Karpas-422 (cell line): ENCODE results near the gene TLN1. TPM values are rescaled to one million over a fixed set of nuclear protein-coding genes. Genes with fewer than 3 reads are reported as not detected.

Experiments used
- DNase-seq: peaks from one replicate; pipeline ENCODE4 v3.0.0-alpha.2; 2015
- H2AFZ ChIP-seq: fragments of 200-600 bp; sonication (generic); 2 replicates; pipeline ENCODE4 v1.6.1; 2014; ENCODE audit warnings: antibody characterized with exemption, low read length, mixed read lengths
- H3K27ac ChIP-seq: fragments of 200-600 bp; sonication (generic); 2 replicates; pipeline ENCODE4 v1.5.1; 2014; ENCODE audit warnings: mild to moderate bottlenecking, low read length, moderate library complexity
- H3K27me3 ChIP-seq: fragments of 200-600 bp; sonication (generic); 2 replicates; pipeline ENCODE4 v1.6.1; 2014; ENCODE audit warnings: low read length, mixed read lengths
- H3K36me3 ChIP-seq: fragments of 200-600 bp; sonication (generic); 2 replicates; pipeline ENCODE4 v1.6.1; 2014; ENCODE audit warnings: low read length, mixed read lengths; ENCODE audit not compliant: insufficient read depth
- H3K4me1 ChIP-seq: fragments of 200-600 bp; sonication (generic); 2 replicates; pipeline ENCODE4 v1.6.1; 2014; ENCODE audit warnings: mild to moderate bottlenecking, low read length, mixed read lengths
- H3K4me2 ChIP-seq: fragments of 200-600 bp; sonication (generic); 2 replicates; pipeline ENCODE4 v1.6.1; 2014; ENCODE audit warnings: low read length, low read depth, mild to moderate bottlenecking; ENCODE audit not compliant: poor library complexity, severe bottlenecking
- H3K4me3 ChIP-seq: fragments of 200-600 bp; sonication (generic); 2 replicates; pipeline ENCODE4 v1.5.1; 2014; ENCODE audit warnings: mild to moderate bottlenecking, antibody characterized with exemption, low read length, mixed read lengths
- H3K79me2 ChIP-seq: fragments of 200-600 bp; sonication (generic); 2 replicates; pipeline ENCODE4 v1.6.1; 2014; ENCODE audit warnings: mild to moderate bottlenecking, low read length, mixed read lengths
- H3K9ac ChIP-seq: fragments of 200-600 bp; sonication (generic); 2 replicates; pipeline ENCODE4 v1.6.0; 2014; ENCODE audit warnings: low read length
- H3K9me2 ChIP-seq: fragments of 200-600 bp; sonication (generic), shearing (Covaris generic); replicated peaks from 2 replicates; pipeline ENCODE4 v1.6.0; 2014; ENCODE audit warnings: mild to moderate bottlenecking, low read length, moderate library complexity; ENCODE audit not compliant: insufficient read depth
- H3K9me3 ChIP-seq: fragments of 300-700, 200-600 bp; sonication (generic); 2 replicates; pipeline ENCODE4 v1.6.1; 2014; ENCODE audit warnings: low read length, mixed read lengths
- H4K20me1 ChIP-seq: fragments of 200-600 bp; sonication (generic); 2 replicates; pipeline ENCODE4 v1.6.1; 2014; ENCODE audit warnings: mild to moderate bottlenecking, antibody characterized with exemption, low read length, low read depth; ENCODE audit not compliant: insufficient read depth
- total RNA-seq: library from RNA; depleted of rRNA; stranded (reverse); fragments of >200 nt; shearing (Covaris generic); gene quantifications from 2 replicates; pipeline ENCODE4 v1.2.3, GENCODE V29; 2014; ENCODE audit warnings: low replicate concordance

The TLN1 gene
- total RNA-seq, 1 experiment from 2014 or later = 54.2 TPM

GRCh38 chr9:35681341-35682002 lies 50.5 kb downstream of the TLN1 start:
- Histone ChIP-seq H4K20me1 (no peaks in the 10 kb centered on the region), H3K27ac (no peak overlapping the region), H3K4me2 (no peak overlapping the region), H3K4me3 (no peak overlapping the region), H3K27me3 (no peaks in the 10 kb centered on the region), H3K9ac (no peak overlapping the region), H3K9me3 (no peaks in the 10 kb centered on the region), H3K9me2 (no peaks in the 10 kb centered on the region), H3K79me2 (no peaks in the 10 kb centered on the region), H3K36me3 (no peaks in the 10 kb centered on the region), H2AFZ (no peak overlapping the region), H3K4me1 (peaks cover 11% of the 10 kb centered on the region)
- no peak for DNase-seq

- peak overlapping the region; percentile 22 for H3K4me2 ChIP-seq
- no peaks in the 10 kb centered on the region for H3K9me2 ChIP-seq
- no peaks in the 10 kb centered on the region for H4K20me1 ChIP-seq
- no peak overlapping the region for H3K9ac ChIP-seq
- H3K79me2 ChIP-seq = no peaks in the 10 kb centered on the region
- no peaks in the 10 kb centered on the region for H3K9me3 ChIP-seq
- no peak overlapping the region for H3K4me3 ChIP-seq
- no peaks in the 10 kb centered on the region for H3K36me3 ChIP-seq
- peaks cover 11% of the 10 kb centered on the region for H3K4me1 ChIP-seq
- H2AFZ ChIP-seq = no peak overlapping the region
- DNase-seq = peak; percentile 69
- no peak overlapping the region for H3K27ac ChIP-seq
- H3K27me3 ChIP-seq = no peaks in the 10 kb centered on the region
These were observed 51.5 kb downstream of the TLN1 start for GRCh38 chr9:35680331-35681105.

- Histone ChIP-seq H3K4me2 (no peak overlapping the region), H3K9me3 (no peaks in the 10 kb centered on the region), H2AFZ (no peak overlapping the region), H3K79me2 (no peaks in the 10 kb centered on the region), H4K20me1 (no peaks in the 10 kb centered on the region), H3K36me3 (no peaks in the 10 kb centered on the region), H3K4me1 (peaks cover 11% of the 10 kb centered on the region), H3K27me3 (no peaks in the 10 kb centered on the region), H3K9me2 (no peaks in the 10 kb centered on the region), H3K9ac (no peak overlapping the region), H3K27ac (no peak overlapping the region), H3K4me3 (no peak overlapping the region)
- DNase-seq = no peak
These were observed 52.1 kb downstream of the TLN1 start for GRCh38 chr9:35679766-35680330.

- peaks cover 14% of the 10 kb centered on the region for H3K4me1 ChIP-seq
- no peak overlapping the region for H2AFZ ChIP-seq
- H3K4me3 ChIP-seq = no peak overlapping the region
- no peaks in the 10 kb centered on the region for H3K9me3 ChIP-seq
- H3K9ac ChIP-seq = no peak overlapping the region
- H4K20me1 ChIP-seq = no peaks in the 10 kb centered on the region
- no peak overlapping the region for H3K27ac ChIP-seq
- no peaks in the 10 kb centered on the region for H3K36me3 ChIP-seq
- no peak overlapping the region for H3K4me2 ChIP-seq
- no peaks in the 10 kb centered on the region for H3K79me2 ChIP-seq
- no peaks in the 10 kb centered on the region for H3K27me3 ChIP-seq
- H3K9me2 ChIP-seq = no peaks in the 10 kb centered on the region
- DNase-seq = no peak
These were observed 52.9 kb downstream of the TLN1 start for GRCh38 chr9:35679091-35679490.

- Histone ChIP-seq H4K20me1 (no peaks in the 10 kb centered on the region), H3K79me2 (no peaks in the 10 kb centered on the region), H3K4me2 (no peak overlapping the region), H3K4me3 (no peak overlapping the region), H3K36me3 (no peaks in the 10 kb centered on the region), H3K9me2 (no peaks in the 10 kb centered on the region), H3K27ac (no peak overlapping the region), H3K27me3 (no peaks in the 10 kb centered on the region), H3K9me3 (no peaks in the 10 kb centered on the region), H2AFZ (no peak overlapping the region), H3K4me1 (peaks cover 22% of the 10 kb centered on the region), H3K9ac (no peak overlapping the region)
- DNase-seq = no peak
These were observed 56.1 kb downstream of the TLN1 start for GRCh38 chr9:35675732-35676392.

- Histone ChIP-seq H3K4me3 (no peak overlapping the region; the same call in 1 of the 2 replicates), H2AFZ (no peak overlapping the region), H3K36me3 (no peaks in the 10 kb centered on the region), H3K4me1 (peaks cover 16% of the 10 kb centered on the region), H3K9me3 (no peaks in the 10 kb centered on the region), H3K9ac (peak overlapping the region; percentile 37; the same call in 1 of the 2 replicates), H4K20me1 (no peaks in the 10 kb centered on the region), H3K9me2 (no peaks in the 10 kb centered on the region), H3K27me3 (no peaks in the 10 kb centered on the region), H3K79me2 (no peaks in the 10 kb centered on the region), H3K4me2 (no peak overlapping the region), H3K27ac (no peak overlapping the region)
- no peak for DNase-seq
These were observed 56.8 kb downstream of the TLN1 start for GRCh38 chr9:35675204-35675603.

- Histone ChIP-seq H3K4me1 (peaks cover 12% of the 10 kb centered on the region), H4K20me1 (no peaks in the 10 kb centered on the region), H3K27ac (no peak overlapping the region), H3K4me3 (peak overlapping the region; percentile 62; the same call in 1 of the 2 replicates), H3K27me3 (no peaks in the 10 kb centered on the region), H2AFZ (peak overlapping the region; percentile 22; the same call in 1 of the 2 replicates), H3K9me3 (no peaks in the 10 kb centered on the region), H3K79me2 (no peaks in the 10 kb centered on the region), H3K9me2 (no peaks in the 10 kb centered on the region), H3K9ac (peak overlapping the region; percentile 63), H3K36me3 (no peaks in the 10 kb centered on the region), H3K4me2 (peak overlapping the region; percentile 60)
- DNase-seq = no peak
These were observed 58.0 kb downstream of the TLN1 start for GRCh38 chr9:35674025-35674361.
